Ishikawa (cell line): ENCODE data around the gene CFAP61.

ENCODE experiments used
- CEBPB ChIP-seq: IDR thresholded peaks from 2 replicates; pipeline ENCODE4 v1.6.1; 2012
- CREB1 ChIP-seq: IDR thresholded peaks from 2 replicates; pipeline ENCODE4 v1.6.1; 2012; ENCODE audit warnings: low read depth
- EGR1 ChIP-seq: IDR thresholded peaks from 2 replicates; pipeline ENCODE4 v1.6.1; 2012
- EP300 ChIP-seq: IDR thresholded peaks from 2 replicates; pipeline ENCODE4 v1.6.1; 2012; ENCODE audit warnings: borderline replicate concordance
- FOXM1 ChIP-seq: IDR thresholded peaks from 2 replicates; pipeline ENCODE4 v1.6.1; 2012; ENCODE audit warnings: low read depth, borderline replicate concordance
- MAX ChIP-seq: IDR thresholded peaks from 2 replicates; pipeline ENCODE4 v1.6.1; 2012
- NFIC ChIP-seq: IDR thresholded peaks from 2 replicates; pipeline ENCODE4 v1.6.1; 2012
- RAD21 ChIP-seq: IDR thresholded peaks from 2 replicates; pipeline ENCODE4 v1.6.1; 2012; ENCODE audit warnings: low read depth
- REST ChIP-seq: IDR thresholded peaks from 2 replicates; pipeline ENCODE4 v1.6.1; 2012; ENCODE audit warnings: low read depth, mild to moderate bottlenecking
- TAF1 ChIP-seq: IDR thresholded peaks from 2 replicates; pipeline ENCODE4 v1.6.1; 2012; ENCODE audit warnings: low read depth, mild to moderate bottlenecking
- TCF12 ChIP-seq: IDR thresholded peaks from 2 replicates; pipeline ENCODE4 v1.6.1; 2012; ENCODE audit warnings: low read depth
- TEAD4 ChIP-seq: IDR thresholded peaks from 2 replicates; pipeline ENCODE4 v1.6.1; 2012
- USF1 ChIP-seq: IDR thresholded peaks from 2 replicates; pipeline ENCODE4 v1.6.1; 2012
- YY1 ChIP-seq: IDR thresholded peaks from 2 replicates; pipeline ENCODE4 v1.6.1; 2012; ENCODE audit warnings: low read depth
- ZBTB7A ChIP-seq: IDR thresholded peaks from 2 replicates; pipeline ENCODE4 v1.6.1; 2012; ENCODE audit warnings: low read depth

The CFAP61 gene

GRCh38 chr20:20341371-20341770, 289.0 kb downstream of the CFAP61 start:
- no peak for TF ChIP-seq YY1
- no peak for TF ChIP-seq EGR1
- no peak for TF ChIP-seq CREB1
- no peak for TF ChIP-seq NFIC
- TF ChIP-seq USF1: no peak
- no peak for TF ChIP-seq TEAD4
- TF ChIP-seq EP300: no peak

- no peak for TF ChIP-seq REST
- TF ChIP-seq MAX: no peak
Measured at GRCh38 chr20:20342066-20342465, 289.7 kb downstream of the CFAP61 start.

GRCh38 chr20:20343932-20344331, 291.6 kb downstream of the CFAP61 start:
- TF ChIP-seq ZBTB7A (no peak), CREB1 (no peak), RAD21 (no peak), REST (no peak), EGR1 (no peak), CEBPB (no peak), YY1 (no peak), FOXM1 (no peak), TEAD4 (no peak)

GRCh38 chr20:20344476-20344875, 292.1 kb downstream of the CFAP61 start:
- no peak for TF ChIP-seq USF1
- no peak for TF ChIP-seq TAF1
- no peak for TF ChIP-seq TCF12
- no peak for TF ChIP-seq FOXM1
- TF ChIP-seq EGR1: no peak
- no peak for TF ChIP-seq RAD21
- TF ChIP-seq NFIC: no peak
- TF ChIP-seq CEBPB: no peak
- no peak for TF ChIP-seq TEAD4
- TF ChIP-seq MAX: no peak
- TF ChIP-seq CREB1: no peak
- TF ChIP-seq ZBTB7A: no peak
- TF ChIP-seq REST: no peak

GRCh38 chr20:20353576-20353975, 301.2 kb downstream of the CFAP61 start:
- no peak for TF ChIP-seq FOXM1
- no peak for TF ChIP-seq USF1
